Panc1 (cell line): ENCODE data around the gene ARHGAP45. TPM values are rescaled to one million over a fixed set of nuclear protein-coding genes. Genes with fewer than 3 reads are reported as not detected.
A peak's percentile ranks its signal among the peaks of the same experiment; 100 is the strongest.

ENCODE experiments used
- ATAC-seq: fragments of 200-7000 bp; cut with Tn5 transposase; 2 replicates; pipeline ENCODE4 v1.9.1; 2020; ENCODE audit warnings: mild to moderate bottlenecking, moderate library complexity
- BruUV-seq: library from RNA; stranded (reverse); fragments of 400-500 nt; replicated peaks from 2 replicates; lab custom pipeline; 2021; lab: Mats Ljungman, UMichigan
- CTCF ChIA-PET: fragments of 300-600 bp; sonication (Branson Sonifier 250); formaldehyde crosslinking; loops from one replicate; lab custom pipeline; 2022; ENCODE audit warnings: antibody characterized with exemption; lab: Charles Lee
- POLR2A ChIA-PET: fragments of 300-600 bp; sonication (Branson Sonifier 250); formaldehyde crosslinking; loops from one replicate; lab custom pipeline; 2022; ENCODE audit warnings: antibody characterized with exemption; lab: Charles Lee
- DNase-seq: peaks from one replicate; pipeline ENCODE4 v3.0.0-alpha.2; 2010; ENCODE audit warnings: low read depth, low spot score
- H3K27ac ChIP-seq: 2 replicates; pipeline ENCODE4 v1.5.1; 2011; ENCODE audit warnings: mild to moderate bottlenecking, low read length, inconsistent platforms
- H3K27me3 ChIP-seq: fragments of 200-500 bp; sonication (Bioruptor generic); 2 replicates; pipeline ENCODE4 v1.6.0; 2014; ENCODE audit warnings: low read length, inconsistent platforms; ENCODE audit not compliant: control insufficient read depth, insufficient read depth
- H3K36me3 ChIP-seq: fragments of 200-500 bp; sonication (Bioruptor generic); 2 replicates; pipeline ENCODE4 v1.5.1; 2014; ENCODE audit warnings: inconsistent platforms, mild to moderate bottlenecking, low read length, moderate library complexity; ENCODE audit not compliant: control insufficient read depth, insufficient read depth
- H3K4me1 ChIP-seq: 2 replicates; pipeline ENCODE4 v1.5.1; 2011; ENCODE audit warnings: inconsistent platforms, mild to moderate bottlenecking, low read length, moderate library complexity; ENCODE audit not compliant: control insufficient read depth, insufficient read depth
- H3K4me3 ChIP-seq, 2 experiments: 2 replicates each; pipeline ENCODE4 v1.5.1; 2011 to 2012; ENCODE audit warnings: low read depth in 2 of 2, low read length in 2 of 2, mild to moderate bottlenecking in 2 of 2, inconsistent platforms in 1 of 2, moderate library complexity in 1 of 2
- H3K9me3 ChIP-seq: fragments of 200-500 bp; sonication (Bioruptor generic); 2 replicates; pipeline ENCODE4 v1.5.1; 2014; ENCODE audit warnings: low read depth, mild to moderate bottlenecking, inconsistent platforms, low read length, moderate library complexity; ENCODE audit not compliant: control insufficient read depth, insufficient read depth
- CTCF ChIP-seq: fragments of 450-650 bp; IDR thresholded peaks from 2 replicates; pipeline ENCODE4 v1.5.1; 2017; ENCODE audit warnings: mild to moderate bottlenecking
- POLR2AphosphoS5 ChIP-seq: IDR thresholded peaks from 2 replicates; pipeline ENCODE4 v1.6.1; 2012; ENCODE audit warnings: mild to moderate bottlenecking, low read depth, low read length, moderate library complexity
- REST ChIP-seq, 2 experiments: IDR thresholded peaks; 2 replicates each; pipeline ENCODE4 v1.6.1; 2011 to 2012; ENCODE audit warnings: low read depth in 2 of 2, control low read depth in 1 of 2, low read length in 1 of 2, mild to moderate bottlenecking in 1 of 2, moderate library complexity in 1 of 2; ENCODE audit not compliant: insufficient read depth in 1 of 2
- SIN3A ChIP-seq: IDR thresholded peaks from 2 replicates; pipeline ENCODE4 v1.6.1; 2012; ENCODE audit warnings: low read depth, mild to moderate bottlenecking, low read length, moderate library complexity, borderline replicate concordance; ENCODE audit not compliant: insufficient read depth
- TCF7L2 ChIP-seq: IDR thresholded peaks from 2 replicates; pipeline ENCODE4 v1.6.1; 2011; ENCODE audit warnings: mild to moderate bottlenecking, low read depth, low read length, inconsistent platforms
- in situ Hi-C: cut with HindIII; loops from 2 replicates; pipeline ENCODE4 v1.10.0; 2016; ENCODE audit warnings: low sequenced_read_pairs, low pct_unique_long_range_greater_than_20kb
- intact Hi-C: fragments of 100-400 bp; cut with micrococcal nuclease; formaldehyde crosslinking; loops from one replicate; pipeline ENCODE4 v1.10.0; 2022; ENCODE audit not compliant: unreplicated experiment
- total RNA-seq: library from RNA; stranded (reverse); gene quantifications from one replicate; pipeline ENCODE4 v1.2.1, GENCODE V29; 2021; ENCODE audit not compliant: unreplicated experiment

ARHGAP45 gene
- total RNA-seq, 1 experiment from 2014 or later = 27.8 TPM

- CTCF ChIA-PET = interaction anchor here (0.5 kb wide), 1 partner anchor 84 kb away, joined by 3 read pairs; no protein-coding TSS in a partner anchor
Measured at GRCh38 chr19:1073956-1074517, 7.1 kb downstream of the ARHGAP45 start.

More at GRCh38 chr19:1073956-1074517, 7.1 kb downstream of the ARHGAP45 start:
- H3K4me3 ChIP-seq = peak overlapping the region in 1 of 2 experiments; percentile 4; a peak in 1 of 4 replicates
- H3K9me3 ChIP-seq = no peaks in the 10 kb centered on the region
- DNase-seq (no peak), ATAC-seq (peak; percentile 5; the same call in 1 of the 2 replicates)
- in situ Hi-C loops (no loop called here), intact Hi-C loops (no loop called here)
- peak overlapping the region; percentile 48; the same call in 1 of the 2 replicates for H3K27ac ChIP-seq
- no peaks in the 10 kb centered on the region for H3K27me3 ChIP-seq
- POLR2A ChIA-PET = no interaction called here
- no peak for TF ChIP-seq REST (IDR thresholded peaks at IDR 0.05; ENCODE audit: insufficient read depth in 1 of 2, low read depth in 2 of 2, low read length in 1 of 2)
- TF ChIP-seq POLR2AphosphoS5 = no peak
- no peak for TF ChIP-seq TCF7L2
- TF ChIP-seq SIN3A = no peak
- no peak for TF ChIP-seq CTCF
- no TSS peak for BruUV-seq
- H3K36me3 ChIP-seq = no peaks in the 10 kb centered on the region
- peaks cover 8% of the 10 kb centered on the region for H3K4me1 ChIP-seq
